SK-N-MC (cell line): ENCODE results near the gene CPTP.
A peak's percentile ranks its signal among the peaks of the same experiment; 100 is the strongest.

Experiments
- EZH2 ChIP-seq: fragments of 200-600 bp; sonication (generic); IDR thresholded peaks from one replicate; pipeline ENCODE4 v1.6.1; 2017; ENCODE audit warnings: antibody characterized with exemption
- FOXP2 ChIP-seq: optimal IDR thresholded peaks from 2 replicates; pipeline ENCODE3; 2011; ENCODE audit warnings: mild to moderate bottlenecking, moderate library complexity; ENCODE audit not compliant: insufficient read depth; ENCODE audit errors: extremely low read length, control extremely low read depth
- POLR2AphosphoS5 ChIP-seq: IDR thresholded peaks from 2 replicates; pipeline ENCODE4 v1.6.1; 2012; ENCODE audit warnings: mild to moderate bottlenecking, low read depth, low read length, borderline replicate concordance

DNA sequence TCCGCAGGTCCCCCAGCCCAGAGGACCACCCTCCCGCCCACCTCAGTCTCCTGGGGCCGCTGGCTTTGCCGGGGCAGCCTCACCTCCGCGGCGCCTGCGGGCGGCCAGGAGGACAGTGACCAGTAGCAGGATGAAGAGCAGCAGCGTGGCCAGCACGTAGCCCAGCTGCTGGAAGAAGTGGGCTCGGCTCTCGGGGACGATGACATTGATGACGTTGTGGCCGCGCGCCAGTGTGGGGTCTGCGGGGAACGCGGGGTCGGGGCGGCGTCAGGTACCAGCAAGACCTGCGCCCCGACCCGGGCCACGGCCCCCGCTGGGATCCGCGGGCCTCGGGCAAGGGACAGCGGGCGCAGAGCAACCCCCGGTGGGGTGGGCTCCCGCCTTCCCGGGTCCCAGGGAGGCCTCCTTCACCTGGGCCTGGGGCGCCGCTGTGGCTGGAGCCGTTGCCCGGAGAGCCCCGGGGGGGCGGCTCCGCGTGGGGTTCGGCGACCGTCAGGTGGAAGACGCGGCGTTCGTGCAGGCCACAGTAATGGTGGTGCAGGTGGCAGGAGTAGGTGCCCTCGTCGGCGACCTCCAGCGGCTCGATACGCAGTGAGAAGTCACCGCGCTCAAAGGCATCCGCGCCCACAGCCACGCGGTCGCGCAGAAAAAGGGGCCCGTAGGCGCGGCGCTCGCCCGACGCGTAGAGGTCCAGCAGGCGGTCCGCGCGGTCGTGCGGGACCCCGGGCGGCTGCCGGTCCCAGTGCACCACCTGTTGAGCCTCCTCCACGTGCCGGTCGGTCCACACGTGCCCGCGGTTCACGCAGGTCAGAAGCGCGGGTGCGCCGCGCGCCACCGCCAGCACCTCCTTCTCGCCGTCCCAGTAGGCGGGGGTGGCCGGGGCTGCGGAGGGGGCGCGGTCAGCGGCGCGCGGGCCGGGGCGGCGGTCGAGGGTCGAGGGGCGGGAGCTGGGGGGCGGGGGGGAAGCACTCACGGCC, 30.0 kb downstream of the CPTP start:
- TF ChIP-seq EZH2 (no peak), POLR2AphosphoS5 (0 out of 2 replicates have a peak, but pooled peaks have one; percentile 31), FOXP2 (no peak)
